Stimulated activated naive CD4-positive, alpha-beta T cell treated with Interleukin-2 at 50 U/mL for 16 hours (primary cell): ENCODE results near the gene WDFY2.
"Not testable (repeated sequence)": the region's sequence is repeated elsewhere in the genome, so short reads cannot be mapped to it uniquely, and the experiment has no call there.

Experiments
- DNase-seq: peaks from one replicate; lab custom pipeline; 2025; lab: John Stamatoyannopoulos, UW

WDFY2 gene

GRCh38 chr13:51583875-51584730 lies at the start of gene WDFY2:
Gene WDFY2, plus strand, starts transcription at chr13:51584462. Its CDS starts 226 bp downstream, at chr13:51584688.
- peak; percentile 99 for DNase-seq

GRCh38 chr13:51538591-51539179 lies 45.6 kb upstream of the WDFY2 start:
- no peak for DNase-seq

GRCh38 chr13:51539887-51540286 lies 44.4 kb upstream of the WDFY2 start:
- DNase-seq, result no peak

- DNase-seq, result no peak
These were observed 43.2 kb upstream of the WDFY2 start for GRCh38 chr13:51541037-51541436.

GRCh38 chr13:51541809-51542258 lies 42.4 kb upstream of the WDFY2 start:
- no peak for DNase-seq

GRCh38 chr13:51542346-51543242 lies 41.7 kb upstream of the WDFY2 start:
- no peak for DNase-seq

- not testable (repeated sequence) for DNase-seq
These were observed 38.8 kb upstream of the WDFY2 start for GRCh38 chr13:51545446-51545845.

- DNase-seq, result no peak
These were observed 36.7 kb upstream of the WDFY2 start for GRCh38 chr13:51547425-51548176.

- DNase-seq, result no peak
These were observed 35.2 kb upstream of the WDFY2 start for GRCh38 chr13:51549050-51549449.

- DNase-seq, result no peak
These were observed 34.7 kb upstream of the WDFY2 start for GRCh38 chr13:51549593-51549992.

- DNase-seq, result no peak
These were observed 34.1 kb upstream of the WDFY2 start for GRCh38 chr13:51550151-51550550.

- DNase-seq, result no peak
These were observed 32.8 kb upstream of the WDFY2 start for GRCh38 chr13:51551416-51551815.

- no peak for DNase-seq
These were observed 32.2 kb upstream of the WDFY2 start for GRCh38 chr13:51552027-51552426.

- no peak for DNase-seq
These were observed 30.7 kb upstream of the WDFY2 start for GRCh38 chr13:51553531-51553930.

- DNase-seq, result no peak
These were observed 27.5 kb upstream of the WDFY2 start for GRCh38 chr13:51556740-51557139.

- DNase-seq, result no peak
These were observed 26.8 kb upstream of the WDFY2 start for GRCh38 chr13:51557438-51557837.

- DNase-seq, result no peak
These were observed 26.2 kb upstream of the WDFY2 start for GRCh38 chr13:51557875-51558612.

- no peak for DNase-seq
These were observed 24.1 kb upstream of the WDFY2 start for GRCh38 chr13:51559946-51560735.

- no peak for DNase-seq
These were observed 22.1 kb upstream of the WDFY2 start for GRCh38 chr13:51562011-51562671.

GRCh38 chr13:51564252-51564651 lies 20.0 kb upstream of the WDFY2 start:
- DNase-seq, result no peak
